Activated CD4-positive, alpha-beta memory T cell treated with anti-CD3 and anti-CD28 coated beads, Interleukin-2, amount 10 ng/mL, durations not matched to agents 7 days and 5 days (primary cell): ENCODE results near the gene RALB. TPM values are rescaled to one million over a fixed set of nuclear protein-coding genes. Genes with fewer than 3 reads are reported as not detected.

Experiments
- CTCF ChIA-PET: fragments of 350-600 bp; sonication (Branson Sonifier 250); formaldehyde crosslinking; loops from one replicate; lab custom pipeline; 2021; ENCODE audit warnings: antibody characterized with exemption, inconsistent platforms; lab: Charles Lee
- POLR2A ChIA-PET: fragments of 350-600 bp; sonication (Branson Sonifier 250); formaldehyde crosslinking; loops from one replicate; lab custom pipeline; 2021; ENCODE audit warnings: antibody characterized with exemption; lab: Charles Lee
- DNase-seq: peaks from one replicate; pipeline ENCODE4 v3.0.0-alpha.2; 2020
- H3K27ac Mint-ChIP-seq: one replicate; pipeline ENCODE4 v1.8.0; 2021; ENCODE audit warnings: mild to moderate bottlenecking, mixed read lengths
- H3K27me3 Mint-ChIP-seq: one replicate; pipeline ENCODE4 v1.8.0; 2021; ENCODE audit warnings: mixed read lengths
- H3K36me3 Mint-ChIP-seq: one replicate; pipeline ENCODE4 v1.8.0; 2021; ENCODE audit warnings: low read depth, mixed read lengths
- H3K4me1 Mint-ChIP-seq: one replicate; pipeline ENCODE4 v1.8.0; 2021; ENCODE audit warnings: mixed read lengths
- H3K4me3 Mint-ChIP-seq: one replicate; pipeline ENCODE4 v1.8.0; 2021; ENCODE audit warnings: mild to moderate bottlenecking, mixed read lengths
- H3K9me3 Mint-ChIP-seq: one replicate; pipeline ENCODE4 v1.8.0; 2021; ENCODE audit warnings: mixed read lengths
- total RNA-seq, 2 experiments: library from RNA; stranded (reverse); gene quantifications; one replicate each; pipeline ENCODE4 v1.2.3, GENCODE V29; 2021

Gene RALB
- total RNA-seq, 2 experiments from 2014 or later, result 59.2 to 59.3 TPM

- Mint-ChIP-seq H3K36me3 (no peaks in the 10 kb centered on the region), H3K9me3 (peaks cover 2% of the 10 kb centered on the region), H3K27ac (no peak overlapping the region), H3K4me1 (peaks cover 26% of the 10 kb centered on the region), H3K4me3 (no peak overlapping the region), H3K27me3 (no peaks in the 10 kb centered on the region)
- no peak for DNase-seq
- POLR2A ChIA-PET, result no interaction called here
- CTCF ChIA-PET, result no interaction called here
Measured at GRCh38 chr2:120237491-120237902, 15.2 kb upstream of the RALB start.

- POLR2A ChIA-PET, result interaction anchor here (1.8 kb wide), 1 partner anchor 14 kb away, joined by 5 read pairs; the partner anchor contains the start of gene RALB
- DNase-seq, result no peak
- H3K36me3 Mint-ChIP-seq, result peaks cover 3% of the 10 kb centered on the region
- H3K27ac Mint-ChIP-seq, result no peak overlapping the region
- CTCF ChIA-PET, result no interaction called here
- H3K4me1 Mint-ChIP-seq, result peaks cover 14% of the 10 kb centered on the region
- peaks cover 8% of the 10 kb centered on the region for H3K9me3 Mint-ChIP-seq
- H3K4me3 Mint-ChIP-seq, result no peak overlapping the region
- H3K27me3 Mint-ChIP-seq, result no peaks in the 10 kb centered on the region
Measured at GRCh38 chr2:120238728-120239487, 13.7 kb upstream of the RALB start.

- H3K27me3 Mint-ChIP-seq, result no peaks in the 10 kb centered on the region
- H3K27ac Mint-ChIP-seq, result no peak overlapping the region
- peaks cover 14% of the 10 kb centered on the region for H3K9me3 Mint-ChIP-seq
- POLR2A ChIA-PET, result interaction anchor here (1.8 kb wide), 1 partner anchor 13 kb away, joined by 5 read pairs; the partner anchor contains the start of gene RALB
- H3K4me1 Mint-ChIP-seq, result peaks cover 6% of the 10 kb centered on the region
- H3K4me3 Mint-ChIP-seq, result no peak overlapping the region
- DNase-seq, result no peak
- CTCF ChIA-PET, result no interaction called here
- peaks cover 7% of the 10 kb centered on the region for H3K36me3 Mint-ChIP-seq
Measured at GRCh38 chr2:120239488-120240287, 13.0 kb upstream of the RALB start.

- Mint-ChIP-seq H3K9me3 (peaks cover 12% of the 10 kb centered on the region), H3K27ac (no peak overlapping the region), H3K27me3 (no peaks in the 10 kb centered on the region), H3K36me3 (peaks cover 7% of the 10 kb centered on the region), H3K4me3 (no peak overlapping the region), H3K4me1 (peaks cover 5% of the 10 kb centered on the region)
- ChIA-PET POLR2A (interaction anchor here (1.8 kb wide), 1 partner anchor 11 kb away, joined by 5 read pairs; the partner anchor contains the start of gene RALB), CTCF (interaction anchor here (0.9 kb wide), 1 partner anchor 66 kb away, joined by 4 read pairs; no protein-coding TSS in a partner anchor)
- DNase-seq, result no peak
Measured at GRCh38 chr2:120240901-120241429, 11.7 kb upstream of the RALB start.

- H3K4me3 Mint-ChIP-seq, result no peak overlapping the region
- peaks cover 5% of the 10 kb centered on the region for H3K4me1 Mint-ChIP-seq
- POLR2A ChIA-PET, result no interaction called here
- DNase-seq, result no peak
- CTCF ChIA-PET, result no interaction called here
- no peak overlapping the region for H3K27ac Mint-ChIP-seq
- H3K27me3 Mint-ChIP-seq, result no peaks in the 10 kb centered on the region
- H3K36me3 Mint-ChIP-seq, result peaks cover 7% of the 10 kb centered on the region
- H3K9me3 Mint-ChIP-seq, result peaks cover 12% of the 10 kb centered on the region
Measured at GRCh38 chr2:120241684-120242083, 11.0 kb upstream of the RALB start.

- Mint-ChIP-seq H3K27me3 (peaks cover 6% of the 10 kb centered on the region), H3K27ac (no peak overlapping the region), H3K4me3 (no peak overlapping the region), H3K9me3 (peaks cover 12% of the 10 kb centered on the region), H3K4me1 (peaks cover 8% of the 10 kb centered on the region), H3K36me3 (peaks cover 7% of the 10 kb centered on the region)
- no peak for DNase-seq
- ChIA-PET CTCF (no interaction called here), POLR2A (no interaction called here)
Measured at GRCh38 chr2:120243211-120243610, 9.4 kb upstream of the RALB start.

- no peak for DNase-seq
- Mint-ChIP-seq H3K27ac (no peak overlapping the region), H3K4me1 (peaks cover 11% of the 10 kb centered on the region), H3K36me3 (peaks cover 7% of the 10 kb centered on the region), H3K9me3 (peaks cover 12% of the 10 kb centered on the region), H3K4me3 (no peak overlapping the region), H3K27me3 (peaks cover 6% of the 10 kb centered on the region)
- CTCF ChIA-PET, result no interaction called here
- POLR2A ChIA-PET, result no interaction called here
Measured at GRCh38 chr2:120243875-120244553, 8.6 kb upstream of the RALB start.

GRCh38 chr2:120244656-120245519, 7.8 kb upstream of the RALB start:
- H3K27ac Mint-ChIP-seq, result no peak overlapping the region
- ChIA-PET POLR2A (interaction anchor here (0.7 kb wide), 1 partner anchor 13 kb away, joined by 4 read pairs; no protein-coding TSS in a partner anchor), CTCF (no interaction called here)
- peaks cover 11% of the 10 kb centered on the region for H3K4me1 Mint-ChIP-seq
- peaks cover 10% of the 10 kb centered on the region for H3K27me3 Mint-ChIP-seq
- peaks cover 12% of the 10 kb centered on the region for H3K9me3 Mint-ChIP-seq
- no peak overlapping the region for H3K4me3 Mint-ChIP-seq
- no peak for DNase-seq
- peaks cover 7% of the 10 kb centered on the region for H3K36me3 Mint-ChIP-seq

- no peak for DNase-seq
- Mint-ChIP-seq H3K9me3 (peaks cover 12% of the 10 kb centered on the region), H3K27ac (no peak overlapping the region), H3K36me3 (peaks cover 7% of the 10 kb centered on the region), H3K4me3 (no peak overlapping the region), H3K27me3 (peaks cover 13% of the 10 kb centered on the region), H3K4me1 (peaks cover 16% of the 10 kb centered on the region)
- CTCF ChIA-PET, result no interaction called here
- POLR2A ChIA-PET, result no interaction called here
Measured at GRCh38 chr2:120245520-120246332, 6.9 kb upstream of the RALB start.

GRCh38 chr2:120246546-120247300, 5.9 kb upstream of the RALB start:
- CTCF ChIA-PET, result no interaction called here
- H3K4me1 Mint-ChIP-seq, result peaks cover 20% of the 10 kb centered on the region
- no peak for DNase-seq
- H3K9me3 Mint-ChIP-seq, result peaks cover 12% of the 10 kb centered on the region
- H3K27me3 Mint-ChIP-seq, result peaks cover 13% of the 10 kb centered on the region
- no peak overlapping the region for H3K4me3 Mint-ChIP-seq
- POLR2A ChIA-PET, result interaction anchor here (3.0 kb wide), 1 partner anchor 15 kb away, joined by 13 read pairs; no protein-coding TSS in a partner anchor
- no peak overlapping the region for H3K27ac Mint-ChIP-seq
- peaks cover 7% of the 10 kb centered on the region for H3K36me3 Mint-ChIP-seq

- POLR2A ChIA-PET, result interaction anchor here (3.0 kb wide), 1 partner anchor 16 kb away, joined by 13 read pairs; no protein-coding TSS in a partner anchor
- Mint-ChIP-seq H3K36me3 (peaks cover 7% of the 10 kb centered on the region), H3K9me3 (peaks cover 12% of the 10 kb centered on the region), H3K27ac (no peak overlapping the region), H3K27me3 (peaks cover 13% of the 10 kb centered on the region), H3K4me3 (no peak overlapping the region), H3K4me1 (peaks cover 27% of the 10 kb centered on the region)
- CTCF ChIA-PET, result interaction anchor here (1.4 to 6.7 kb wide), 2 partner anchors 10 to 64 kb away, joined by 4 to 48 read pairs; no protein-coding TSS in a partner anchor
- no peak for DNase-seq
Measured at GRCh38 chr2:120247851-120248250, 4.8 kb upstream of the RALB start.
